Caki2 (cell line): ENCODE data around the gene USP47. TPM values are rescaled to one million over a fixed set of nuclear protein-coding genes. Genes with fewer than 3 reads are reported as not detected.

Experiments used
- DNase-seq: peaks from one replicate; pipeline ENCODE4 v3.0.0-alpha.2; 2015; ENCODE audit warnings: low read depth
- in situ Hi-C: cut with HindIII; loops from 2 replicates; pipeline ENCODE4 v1.10.0; 2016; ENCODE audit warnings: low sequenced_read_pairs, low pct_unique_long_range_greater_than_20kb, mixed read lengths
- total RNA-seq: library from RNA; depleted of rRNA; stranded (reverse); fragments of >200 nt; shearing (Covaris generic); gene quantifications from 2 replicates; pipeline ENCODE4 v1.2.3, GENCODE V29; 2014; ENCODE audit warnings: low replicate concordance

USP47 gene
- total RNA-seq, 1 experiment from 2014 or later, result 6.0 TPM

DNA sequence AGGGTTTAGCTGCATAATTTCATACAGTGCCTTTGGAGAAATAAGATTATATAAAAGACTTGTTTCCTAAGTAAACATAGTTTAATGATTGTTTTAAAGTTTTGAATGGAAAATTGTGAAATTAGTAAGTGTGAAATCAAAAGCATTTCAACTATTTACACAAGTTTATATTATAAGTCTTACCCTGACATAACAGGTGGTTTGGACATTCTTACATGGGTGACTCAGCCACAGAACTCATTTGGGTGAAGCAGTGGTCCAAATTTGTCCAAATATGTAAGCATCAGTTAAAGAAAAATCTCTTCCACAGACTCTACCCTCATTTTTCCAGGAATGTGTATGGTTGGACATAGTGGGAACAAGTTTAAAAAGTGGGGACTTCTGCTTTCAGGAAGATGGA is 68.0 kb downstream of the USP47 start:
- in situ Hi-C loops, result no loop called here
- DNase-seq, result no peak

DNA sequence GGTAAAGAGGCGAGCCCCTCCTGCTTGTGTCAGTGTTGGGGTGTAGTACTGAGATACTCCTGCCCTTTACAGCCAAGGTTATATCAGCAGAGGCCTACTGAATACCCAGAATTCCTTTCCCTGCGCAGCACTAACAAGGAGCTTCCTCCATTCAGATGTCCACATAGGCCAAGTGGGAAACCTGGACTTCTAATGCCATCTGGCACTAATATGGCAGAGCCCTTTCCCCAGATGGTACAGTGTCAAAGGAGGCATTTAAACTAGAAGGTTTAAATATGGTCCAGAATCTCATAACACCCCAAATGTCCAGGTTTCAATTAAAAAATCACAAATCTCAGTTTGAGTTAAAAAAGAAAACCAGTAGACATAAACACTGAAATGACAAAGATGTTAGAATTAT is 68.8 kb downstream of the USP47 start:
- DNase-seq, result no peak
- in situ Hi-C loops, result no loop called here

DNA sequence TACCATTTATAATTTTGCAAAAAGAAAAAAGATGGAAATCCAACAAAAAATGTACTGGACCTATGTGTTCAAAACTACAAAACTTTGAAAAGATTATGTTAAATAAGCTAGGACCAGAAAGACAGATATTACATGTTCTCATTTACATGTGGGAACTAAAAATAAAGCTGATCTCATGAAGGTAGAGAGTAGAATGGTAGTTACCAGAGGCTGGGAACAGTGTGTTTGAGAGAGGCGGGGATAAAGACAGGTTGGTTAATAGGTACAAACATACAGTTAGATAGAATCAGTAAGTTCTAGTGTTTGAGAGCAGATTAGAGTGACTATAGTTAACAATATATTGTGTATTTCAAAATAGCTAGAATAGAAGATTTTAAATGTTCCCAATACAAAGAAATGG is 71.6 kb downstream of the USP47 start:
- DNase-seq, result no peak
- in situ Hi-C loops, result no loop called here

DNA sequence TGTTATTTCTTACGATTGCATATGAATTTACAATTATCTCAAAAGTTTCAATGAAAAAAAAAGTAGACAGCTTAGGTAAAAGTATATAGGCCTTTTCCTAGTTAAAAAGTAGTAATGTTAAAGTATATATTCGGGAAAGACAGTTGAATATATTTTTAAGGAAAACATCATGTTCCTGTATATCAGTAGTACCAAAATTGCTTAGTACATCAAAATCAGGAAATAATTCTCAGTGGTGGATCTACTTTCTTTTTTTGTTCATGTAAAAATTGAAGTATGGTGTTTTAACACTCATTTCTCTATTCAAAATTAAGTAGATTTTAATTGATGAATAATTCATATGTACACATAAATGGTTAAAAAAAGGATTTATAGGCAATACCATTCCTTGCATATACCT is 73.9 kb downstream of the USP47 start:
- in situ Hi-C loops, result no loop called here
- DNase-seq, result no peak

DNA sequence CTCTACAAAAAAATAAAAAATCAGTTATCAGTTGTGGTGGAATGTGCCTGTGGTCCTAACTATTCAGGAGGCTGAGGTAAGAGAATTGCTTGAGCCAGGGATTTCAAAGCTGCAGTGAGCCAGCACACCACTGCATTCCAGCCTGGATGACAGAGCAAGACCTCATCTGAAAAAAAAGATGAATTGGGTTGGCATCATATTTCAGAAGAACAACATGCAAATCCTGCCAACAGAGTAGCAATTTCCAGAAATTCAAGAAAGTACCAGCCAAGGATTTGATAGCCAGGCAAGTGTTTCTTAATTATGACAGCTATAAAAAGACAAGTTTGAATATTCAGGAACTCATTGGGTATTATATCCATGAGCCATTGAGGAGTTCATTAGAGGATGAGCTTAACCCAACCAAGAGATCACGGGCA is 75.2 kb downstream of the USP47 start:
- in situ Hi-C loops, result no loop called here
- DNase-seq, result no peak

DNA sequence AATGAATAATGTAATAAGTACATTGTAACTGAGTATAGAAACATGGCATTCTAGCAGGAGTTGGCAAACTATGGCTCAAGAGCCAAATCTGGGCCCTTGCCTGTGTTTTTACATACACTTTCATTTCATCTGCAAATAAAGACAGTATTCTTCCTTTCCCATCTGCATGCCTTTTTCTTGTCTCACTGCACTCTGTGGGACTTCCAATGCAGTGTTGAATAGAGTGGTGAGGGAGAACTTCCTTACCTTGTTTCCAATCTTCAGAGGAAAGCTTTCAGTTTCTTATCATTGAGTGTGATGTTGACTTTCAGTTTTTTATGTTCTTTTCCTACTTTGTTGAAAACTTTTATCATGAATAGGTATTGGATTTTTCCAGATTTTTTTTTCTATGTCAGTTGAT is 82.1 kb downstream of the USP47 start:
- no peak for DNase-seq

DNA sequence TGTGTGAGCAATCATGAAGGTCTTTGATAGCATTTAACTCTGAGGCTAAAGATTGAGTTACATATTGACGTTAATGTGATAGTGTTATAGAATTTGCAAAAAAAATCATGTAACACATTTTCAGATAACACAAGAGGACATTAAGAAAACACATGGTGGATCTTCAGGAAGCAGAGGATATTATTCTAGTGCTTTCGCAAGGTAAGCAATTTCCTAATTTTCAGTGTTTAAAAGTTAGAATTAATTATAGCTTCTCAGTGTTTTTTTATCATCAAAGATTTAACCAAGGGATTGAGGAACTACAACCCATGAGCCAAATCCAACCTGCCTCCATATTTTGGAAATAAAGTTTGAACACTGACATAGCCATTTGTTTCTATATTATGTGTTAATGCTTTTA is 88.1 kb downstream of the USP47 start:
- in situ Hi-C loops, result no loop called here

More for the DNA sequence above, 82.1 kb downstream of the USP47 start:
- in situ Hi-C loops, result no loop called here

DNA sequence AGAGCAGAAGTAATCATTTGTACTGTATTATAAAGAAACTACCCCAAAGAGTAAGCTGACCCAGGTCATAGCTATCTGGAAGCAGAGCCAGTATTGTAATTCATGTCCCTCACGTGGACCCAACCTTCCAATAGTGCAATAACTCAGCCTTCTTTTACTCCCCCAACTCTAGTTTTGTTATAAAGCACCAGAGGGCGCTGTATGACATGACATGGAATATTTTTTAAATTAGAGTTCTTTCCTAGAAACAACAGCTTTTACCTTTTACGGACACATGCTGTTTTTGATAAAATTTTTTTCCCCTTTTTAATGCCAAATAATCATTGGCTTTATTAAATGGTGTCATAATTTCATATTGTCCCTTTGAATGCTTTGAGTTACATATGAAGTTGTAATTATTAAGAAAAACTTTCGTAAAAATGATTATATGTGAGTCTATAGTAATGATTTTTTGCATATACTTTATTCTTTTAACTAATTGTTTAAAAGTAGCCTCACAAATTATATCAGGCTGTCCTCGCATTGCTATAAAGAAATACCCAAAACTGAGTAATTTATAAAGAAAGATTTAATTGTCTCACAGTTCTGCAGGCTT is 89.8 kb downstream of the USP47 start:
- DNase-seq, result peak; percentile 43
- in situ Hi-C loops, result no loop called here

More for the DNA sequence above, 88.1 kb downstream of the USP47 start:
- no peak for DNase-seq

DNA sequence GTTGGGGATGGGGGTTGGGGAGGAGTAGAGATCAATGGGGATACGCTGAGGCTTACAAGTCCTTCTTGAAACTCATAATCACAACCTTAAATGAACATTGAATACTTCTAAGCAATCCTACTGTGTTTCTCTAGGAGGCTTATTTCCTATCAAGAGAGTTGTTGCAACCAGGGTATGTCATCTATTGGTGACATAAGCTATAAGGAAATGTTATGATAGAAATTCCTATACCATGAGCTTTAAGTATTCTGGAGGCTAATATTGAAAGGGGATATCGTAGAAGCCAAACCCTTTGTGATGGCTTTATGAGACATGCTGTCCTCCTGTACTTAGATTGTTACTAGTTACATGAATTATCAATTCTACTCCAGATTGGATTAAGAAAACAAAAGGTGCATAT is 93.8 kb downstream of the USP47 start:
- in situ Hi-C loops, result no loop called here
- DNase-seq, result no peak

DNA sequence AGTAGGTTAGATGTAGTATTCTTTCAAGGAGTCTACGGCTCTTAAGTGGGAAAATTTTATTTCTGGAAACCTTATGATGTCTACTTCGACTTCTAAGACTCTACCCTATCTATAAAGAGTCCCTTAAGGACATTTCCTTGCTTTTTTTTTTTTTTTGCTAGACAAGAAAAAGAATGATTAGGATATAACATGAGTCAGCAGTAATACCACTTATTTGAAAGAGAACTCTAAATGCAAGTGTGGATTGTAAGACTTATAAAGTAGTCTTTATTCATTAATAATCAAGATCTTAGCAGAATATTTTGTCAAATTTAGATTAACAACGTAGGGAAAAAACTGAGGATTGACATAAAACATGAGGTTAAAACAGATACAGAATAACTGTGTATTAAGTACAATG is 95.7 kb downstream of the USP47 start:
- no peak for DNase-seq
- in situ Hi-C loops, result no loop called here

DNA sequence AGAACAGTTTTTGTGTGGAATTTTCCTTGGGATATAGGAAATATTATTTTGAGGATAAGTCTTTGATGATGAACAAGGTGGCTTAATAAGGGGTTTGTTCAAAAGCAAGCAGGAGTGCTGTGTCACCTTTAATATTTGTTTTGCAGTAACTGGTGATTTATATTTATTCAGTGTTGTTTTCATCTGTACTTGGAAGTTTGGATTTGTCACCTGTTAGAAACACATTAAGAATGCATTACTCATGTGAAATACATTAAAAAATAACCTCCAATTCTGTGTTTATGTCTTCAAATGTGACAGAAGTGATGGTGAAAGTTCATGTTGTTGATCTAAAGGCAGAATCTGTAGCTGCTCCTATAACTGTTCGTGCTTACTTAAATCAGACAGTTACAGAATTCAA is 96.2 kb downstream of the USP47 start:
- in situ Hi-C loops, result no loop called here
- DNase-seq, result no peak

DNA sequence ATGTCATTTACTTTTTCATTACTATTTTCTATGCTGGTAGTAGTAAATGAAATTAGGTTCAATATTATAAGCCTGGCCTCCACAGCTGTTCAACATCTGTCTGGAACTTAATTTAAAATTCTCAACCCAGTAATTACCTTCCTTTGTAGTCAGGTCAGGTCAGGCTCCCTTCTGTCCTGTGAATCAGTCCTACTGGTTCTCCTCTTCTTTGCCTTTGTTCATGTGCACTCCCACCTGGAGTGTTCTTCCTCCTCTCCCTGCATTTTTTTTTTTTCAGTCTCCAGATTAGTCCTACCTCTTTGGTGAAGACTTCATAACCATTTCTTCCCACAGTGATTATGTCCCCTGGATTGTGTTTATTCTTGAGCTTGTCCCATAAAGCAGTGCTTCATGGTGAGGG is 98.8 kb downstream of the USP47 start:
- no peak for DNase-seq
- in situ Hi-C loops, result no loop called here

DNA sequence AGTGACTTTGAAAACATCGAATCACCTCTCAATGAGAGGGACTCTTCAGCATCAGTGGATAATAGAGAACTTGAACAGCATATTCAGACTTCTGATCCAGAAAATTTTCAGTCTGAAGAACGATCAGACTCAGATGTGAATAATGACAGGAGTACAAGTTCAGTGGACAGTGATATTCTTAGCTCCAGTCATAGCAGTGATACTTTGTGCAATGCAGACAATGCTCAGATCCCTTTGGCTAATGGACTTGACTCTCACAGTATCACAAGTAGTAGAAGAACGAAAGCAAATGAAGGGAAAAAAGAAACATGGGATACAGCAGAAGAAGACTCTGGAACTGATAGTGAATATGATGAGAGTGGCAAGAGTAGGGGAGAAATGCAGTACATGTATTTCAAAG is 100.9 kb downstream of the USP47 start:
- in situ Hi-C loops, result no loop called here
- no peak for DNase-seq

DNA sequence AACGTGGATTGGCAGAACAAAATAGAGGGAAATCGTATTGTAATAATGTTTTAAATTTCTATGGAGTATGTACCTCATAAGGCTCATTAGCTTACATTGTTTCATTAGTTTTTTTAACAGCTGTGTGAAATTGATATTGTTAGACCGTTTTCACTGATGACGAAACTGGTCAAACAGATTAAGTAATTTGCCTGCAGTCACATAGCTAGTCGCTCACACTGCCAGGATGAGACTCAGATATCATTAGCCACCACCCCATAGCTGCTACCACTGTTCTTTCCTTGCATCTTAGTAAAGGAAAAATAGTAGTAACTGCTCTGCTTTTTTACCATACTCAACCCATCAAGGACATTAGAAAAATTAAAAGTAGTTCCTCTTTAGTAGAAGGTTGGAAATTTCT is 102.7 kb downstream of the USP47 start:
- no peak for DNase-seq
- in situ Hi-C loops, result no loop called here

DNA sequence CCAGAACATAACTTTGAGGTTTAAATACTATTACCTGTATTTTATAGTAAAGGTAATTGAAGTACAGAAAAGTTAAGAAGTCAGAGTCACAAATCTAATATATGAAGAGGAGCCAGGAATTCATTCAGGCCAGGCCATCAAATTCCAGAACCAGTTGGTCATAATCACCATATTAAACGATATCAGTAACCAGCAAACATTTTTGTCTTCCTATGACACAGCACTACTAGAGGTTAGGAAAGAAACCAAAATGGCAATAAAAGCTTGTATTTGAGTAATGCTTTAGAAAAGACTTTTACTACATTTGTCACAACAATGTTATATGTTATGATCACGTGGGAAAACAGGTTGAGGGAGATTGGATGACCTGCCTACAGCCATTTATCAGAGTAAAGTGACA is 104.4 kb downstream of the USP47 start:
- in situ Hi-C loops, result no loop called here
- no peak for DNase-seq

DNA sequence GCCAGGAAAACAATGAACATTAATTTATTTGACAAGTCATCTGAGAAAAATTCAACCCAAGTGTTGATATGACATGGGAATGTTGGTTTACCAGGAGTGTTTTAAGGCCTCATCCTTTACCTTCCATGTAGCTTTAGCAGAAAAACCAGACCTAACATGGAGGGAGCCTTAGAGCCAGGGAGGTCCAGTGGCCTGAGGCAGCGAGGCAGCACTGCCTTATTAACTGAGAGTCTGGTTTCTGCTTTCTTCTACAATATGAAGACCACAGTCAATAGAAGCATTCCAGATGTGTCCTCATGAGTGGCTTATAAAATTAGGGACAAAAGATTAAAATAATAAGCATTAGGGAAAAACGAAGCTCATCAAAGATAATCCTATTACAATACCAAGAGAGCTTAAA is 105.1 kb downstream of the USP47 start:
- in situ Hi-C loops, result no loop called here
- DNase-seq, result no peak

DNA sequence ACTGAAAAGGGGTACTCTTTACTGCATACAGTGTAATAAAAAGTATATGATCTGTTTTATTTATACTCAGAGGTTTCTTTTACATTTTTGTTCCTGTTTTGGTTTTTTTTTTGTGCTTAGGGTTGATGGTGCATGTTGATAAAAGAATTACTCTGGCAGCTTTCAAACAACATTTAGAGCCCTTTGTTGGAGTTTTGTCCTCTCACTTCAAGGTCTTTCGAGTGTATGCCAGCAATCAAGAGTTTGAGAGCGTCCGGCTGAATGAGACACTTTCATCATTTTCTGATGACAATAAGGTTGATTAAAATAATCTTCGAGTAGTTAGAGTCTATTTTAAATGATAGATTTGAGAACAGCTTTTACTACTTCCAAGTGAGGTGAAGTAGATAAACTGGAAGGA is 106.1 kb downstream of the USP47 start:
- in situ Hi-C loops, result no loop called here
- DNase-seq, result no peak

DNA sequence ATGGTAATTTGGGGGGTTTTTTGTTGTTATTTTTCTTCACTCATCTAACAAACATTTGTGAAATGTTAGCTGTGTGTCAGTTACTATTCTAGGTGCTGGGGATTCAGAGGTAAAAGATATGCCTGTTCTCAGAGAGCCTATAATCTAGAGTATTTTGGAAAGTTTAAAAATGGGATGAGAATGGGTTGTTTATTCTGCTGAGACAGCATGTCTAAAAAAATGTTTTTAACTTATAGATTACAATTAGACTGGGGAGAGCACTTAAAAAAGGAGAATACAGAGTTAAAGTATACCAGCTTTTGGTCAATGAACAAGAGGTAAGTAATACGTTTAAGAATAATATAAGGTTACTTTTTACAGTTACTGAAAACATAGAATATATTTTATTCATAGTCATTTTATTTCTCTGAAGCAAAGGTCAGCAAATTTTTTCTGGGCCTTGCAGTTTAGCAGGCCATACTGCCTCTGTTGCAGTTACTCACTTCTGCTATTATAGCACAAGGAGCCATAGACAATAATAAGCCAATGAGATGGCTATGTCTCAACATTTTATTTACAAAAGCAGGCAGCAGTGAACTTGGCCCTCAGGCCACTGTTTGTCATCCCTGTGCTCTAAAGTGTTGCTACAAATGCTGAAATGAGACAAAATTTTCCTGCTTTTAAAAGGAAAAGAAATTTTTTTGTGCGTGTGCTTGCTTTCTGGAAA is 106.6 kb downstream of the USP47 start:
- in situ Hi-C loops, result no loop called here
- DNase-seq, result no peak

DNA sequence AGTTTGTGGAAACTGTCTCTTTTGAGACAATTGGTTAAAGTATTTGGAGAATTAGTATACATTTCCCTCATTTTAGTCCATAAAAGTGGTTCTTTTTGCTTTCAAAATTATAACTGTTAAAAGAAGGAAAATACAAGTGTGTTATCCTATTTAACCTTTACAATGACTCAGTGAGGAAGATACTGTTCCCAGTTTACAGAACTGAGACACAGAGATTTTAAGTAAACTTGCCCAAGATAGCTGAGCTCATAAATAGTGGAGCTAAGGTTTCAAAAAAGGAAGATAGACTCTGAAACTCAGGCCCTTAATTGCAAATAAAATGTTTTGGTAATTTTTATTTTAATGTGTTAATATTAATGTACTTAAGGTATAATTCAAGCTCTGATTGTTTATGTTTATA is 107.7 kb downstream of the USP47 start:
- DNase-seq, result no peak
- in situ Hi-C loops, result no loop called here

DNA sequence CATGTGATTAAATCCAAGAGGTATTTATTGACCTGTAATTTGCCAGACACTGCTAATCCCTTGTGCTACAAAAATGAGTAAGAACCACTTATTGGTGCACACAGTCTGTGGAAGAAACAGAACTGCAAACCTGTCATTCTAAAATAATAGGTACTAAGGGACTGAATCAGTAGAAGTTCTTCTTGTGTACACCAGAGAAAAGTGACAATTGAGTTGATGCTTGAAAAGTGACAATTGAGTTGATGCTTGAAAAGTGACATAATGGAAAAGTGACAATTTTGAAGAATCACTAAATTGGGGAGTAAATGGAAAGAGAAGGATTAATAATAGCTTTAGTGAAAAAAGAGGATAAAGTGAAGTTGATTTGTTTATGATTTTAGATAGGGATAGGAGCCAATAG is 110.3 kb downstream of the USP47 start:
- in situ Hi-C loops, result no loop called here
- DNase-seq, result no peak
